NCI-H146 (cell line): ENCODE measurements around the gene AKAP6.
"Not testable (repeated sequence)": the region's sequence is repeated elsewhere in the genome, so short reads cannot be mapped to it uniquely, and the experiment has no call there.

Experiments
- DNase-seq: peaks from one replicate; lab custom pipeline; 2025; lab: John Stamatoyannopoulos, UW

AKAP6 gene

GRCh38 chr14:32370714-32371113 lies 41.6 kb downstream of the AKAP6 start:
- no peak for DNase-seq

- DNase-seq, result no peak
These were observed 43.1 kb downstream of the AKAP6 start for GRCh38 chr14:32372154-32372553.

GRCh38 chr14:32373174-32373573 lies 44.1 kb downstream of the AKAP6 start:
- not testable (repeated sequence) for DNase-seq

- no peak for DNase-seq
These were observed 45.1 kb downstream of the AKAP6 start for GRCh38 chr14:32374155-32374554.

GRCh38 chr14:32375663-32376062 lies 46.6 kb downstream of the AKAP6 start:
- DNase-seq, result no peak

GRCh38 chr14:32377046-32377646 lies 48.0 kb downstream of the AKAP6 start:
- DNase-seq, result no peak

GRCh38 chr14:32378284-32378683 lies 49.2 kb downstream of the AKAP6 start:
- DNase-seq, result no peak

- no peak for DNase-seq
These were observed 50.3 kb downstream of the AKAP6 start for GRCh38 chr14:32379447-32379846.

GRCh38 chr14:32381869-32382268 lies 52.8 kb downstream of the AKAP6 start:
- no peak for DNase-seq

- DNase-seq, result no peak
These were observed 53.6 kb downstream of the AKAP6 start for GRCh38 chr14:32382704-32383103.

GRCh38 chr14:32383364-32384009 lies 54.4 kb downstream of the AKAP6 start:
- no peak for DNase-seq

- no peak for DNase-seq
These were observed 55.4 kb downstream of the AKAP6 start for GRCh38 chr14:32384464-32384863.

- DNase-seq, result not testable (repeated sequence)
These were observed 58.2 kb downstream of the AKAP6 start for GRCh38 chr14:32387295-32387694.

GRCh38 chr14:32393119-32393518 lies 64.0 kb downstream of the AKAP6 start:
- DNase-seq, result no peak

- DNase-seq, result no peak
These were observed 64.9 kb downstream of the AKAP6 start for GRCh38 chr14:32394038-32394437.

GRCh38 chr14:32396885-32397284 lies 67.8 kb downstream of the AKAP6 start:
- DNase-seq, result no peak

GRCh38 chr14:32397861-32398640 lies 69.0 kb downstream of the AKAP6 start:
- no peak for DNase-seq

- DNase-seq, result no peak
These were observed 70.8 kb downstream of the AKAP6 start for GRCh38 chr14:32399920-32400319.

GRCh38 chr14:32400480-32400879 lies 71.4 kb downstream of the AKAP6 start:
- DNase-seq, result no peak

GRCh38 chr14:32403021-32403420 lies 73.9 kb downstream of the AKAP6 start:
- no peak for DNase-seq

- no peak for DNase-seq
These were observed 74.6 kb downstream of the AKAP6 start for GRCh38 chr14:32403688-32404087.

GRCh38 chr14:32404784-32405573 lies 75.9 kb downstream of the AKAP6 start:
- no peak for DNase-seq
